Adrenal gland (tissue), 12 donors: ENCODE results near the gene ANKRD40CL. TPM values are rescaled to one million over a fixed set of nuclear protein-coding genes. Genes with fewer than 3 reads are reported as not detected.

Experiments
- DNase-seq, 7 donors: peaks; one replicate each; pipeline ENCODE4 v3.0.0-alpha.2; 2019 to 2020
- H3K27ac ChIP-seq, 5 donors: fragments of 200-600 bp; sonication (generic) in 4 of 5; 1 replicate in 3 of 5; 2 replicates in 2 of 5; pipeline versions ENCODE4 v1.5.1 to v1.8.0; 2016 to 2020; ENCODE audit warnings: mild to moderate bottlenecking in 1 of 5
- H3K27me3 ChIP-seq: fragments of 200-600 bp; 2 replicates; pipeline ENCODE4 v1.8.0; 2021
- H3K36me3 ChIP-seq, 2 donors: fragments of 200-600 bp; replicated peaks in 1 of 2; 1 replicate in 1 of 2; 2 replicates in 1 of 2; pipeline versions ENCODE4 v1.5.1 to v1.8.0; 2018 to 2022
- H3K4me1 ChIP-seq, 2 donors: fragments of 200-600 bp; replicated peaks in 1 of 2; 1 replicate in 1 of 2; 2 replicates in 1 of 2; pipeline versions ENCODE4 v1.5.1 to v1.8.0; 2018 to 2021
- H3K4me3 ChIP-seq, 4 donors: fragments of 200-600 bp; sonication (generic) in 3 of 4; one replicate each; pipeline ENCODE4 v1.5.1; 2016 to 2018
- H3K9me3 ChIP-seq, 3 donors: fragments of 200-600 bp; sonication (generic) in 1 of 3; replicated peaks in 1 of 3; 1 replicate in 2 of 3; 2 replicates in 1 of 3; pipeline versions ENCODE4 v1.5.1 to v1.8.0; 2016 to 2021
- CTCF ChIP-seq, 6 experiments: fragments of 450-650 bp in 4 of 6; fragments of 200-600 bp in 2 of 6; sonication (generic) in 1 of 6; IDR thresholded peaks; 1 replicate in 5 of 6; 2 replicates in 1 of 6; pipeline versions ENCODE4 v1.5.1 to v1.8.0; 2016 to 2021; ENCODE audit warnings: antibody characterized with exemption in 6 of 6, mild to moderate bottlenecking in 2 of 6, moderate library complexity in 1 of 6
- POLR2A ChIP-seq, 2 donors: fragments of 450-650 bp; IDR thresholded peaks; one replicate each; pipeline ENCODE4 v1.6.1; 2017; ENCODE audit warnings: antibody characterized with exemption in 2 of 2, mild to moderate bottlenecking in 2 of 2, moderate library complexity in 1 of 2
- WGBS, 4 donors: extraction: QIAGEN DNeasy Blood & Tissue Kit in 2 of 4; methylation state at CpG; one replicate each; pipeline versions ENCODE4 v1.1.5 to v1.1.7; 2013 to 2017; 5-methylcytosine and 5-hydroxymethylcytosine counted together
- intact Hi-C, 2 donors: fragments of 100-400 bp; cut with DNase I; formaldehyde crosslinking; loops; one replicate each; pipeline versions ENCODE4 v1.14.1 to v1.15.0; 2022 to 2023
- polyA plus RNA-seq, 3 donors: library from polyadenylated mRNA; stranded (reverse); fragments of 200-250 nt in 2 of 3; fragments of 350-450 nt in 1 of 3; fragmentation: Illumina TruSeq in 1 of 3; extraction: RNeasy Lipid Tissue Mini Kit (QIAGEN cat#74804) in 1 of 3; gene quantifications; one replicate each; pipeline ENCODE4 v1.2.3, GENCODE V29; 2013 to 2014
- total RNA-seq, 9 donors: library from RNA; depleted of rRNA in 4 of 9; stranded (reverse); fragments of >200 nt in 4 of 9; fragments of 120-200 nt in 1 of 9; fragmentation: NEBNext Ultra II Directional in 1 of 9; extraction: Animal tissue kit (Norgen Biotek cat#: 25700) in 1 of 9; gene quantifications; one replicate each; pipeline versions ENCODE4 v1.1.0 to v1.2.4, GENCODE V29; 2013 to 2023
- donor health status: healthy with polysubstance abuse.
- donor health status: Bipolar disorder and iron deficiency.
- donor health status: DM: yes; HTN: yes; CAD: no.
- donor health status: DM: no; HTN: no; CAD: no.
- donor health status: DM: no; HTN: no; CAD: no.
- donor health status: DM: yes; HTN: yes; CAD: no.

The ANKRD40CL gene
- total and polyA plus RNA-seq, 12 donors, result not detected

GRCh38 chr17:50787106-50787505, 19.8 kb upstream of the ANKRD40CL start:
- Histone ChIP-seq H3K27ac (no peak overlapping the region), H3K27me3 (no peaks in the 10 kb centered on the region), H3K4me3 (no peak overlapping the region), H3K36me3 (no peaks in the 10 kb centered on the region), H3K4me1 (no peaks in the 10 kb centered on the region), H3K9me3 (no peaks in the 10 kb centered on the region)
- no peak for DNase-seq
- WGBS, 4 donors, result 84 to 91% (median 88%) methylated on average over 7 of the region's 7 CpGs
- intact Hi-C loops, result no loop called here
- TF ChIP-seq POLR2A (IDR thresholded peaks at IDR 0.05) (no peak), CTCF (IDR thresholded peaks at IDR 0.05) (no peak)

GRCh38 chr17:50785946-50786570, 18.7 kb upstream of the ANKRD40CL start:
- H3K9me3 ChIP-seq, result no peaks in the 10 kb centered on the region
- H3K4me3 ChIP-seq, result no peak overlapping the region
- no peaks in the 10 kb centered on the region for H3K27me3 ChIP-seq
- 65 to 74% (median 69%) methylated on average over 9 of the region's 9 CpGs for WGBS, 4 donors
- no peak for TF ChIP-seq CTCF (IDR thresholded peaks at IDR 0.05)
- no peak for TF ChIP-seq POLR2A (IDR thresholded peaks at IDR 0.05)
- intact Hi-C loops, result no loop called here
- no peaks in the 10 kb centered on the region for H3K4me1 ChIP-seq
- peak in 2 of 7 donors; percentile 30 to 38 for DNase-seq
- no peaks in the 10 kb centered on the region for H3K36me3 ChIP-seq
- H3K27ac ChIP-seq, result no peak overlapping the region

- TF ChIP-seq POLR2A (IDR thresholded peaks at IDR 0.05) (no peak), CTCF (IDR thresholded peaks at IDR 0.05) (no peak)
- H3K9me3 ChIP-seq, result no peaks in the 10 kb centered on the region
- H3K36me3 ChIP-seq, result no peaks in the 10 kb centered on the region
- no peak overlapping the region for H3K4me3 ChIP-seq
- H3K27me3 ChIP-seq, result no peaks in the 10 kb centered on the region
- 79 to 89% (median 86%) methylated on average over 4 of the region's 4 CpGs for WGBS, 4 donors
- intact Hi-C loops, result no loop called here
- H3K27ac ChIP-seq, result no peak overlapping the region
- DNase-seq, result no peak
- H3K4me1 ChIP-seq, result no peaks in the 10 kb centered on the region
Observed at GRCh38 chr17:50785126-50785525, 17.8 kb upstream of the ANKRD40CL start.

- Histone ChIP-seq H3K36me3 (no peaks in the 10 kb centered on the region), H3K27ac (no peak overlapping the region), H3K9me3 (no peaks in the 10 kb centered on the region), H3K27me3 (no peaks in the 10 kb centered on the region), H3K4me3 (no peak overlapping the region), H3K4me1 (no peaks in the 10 kb centered on the region)
- no peak for TF ChIP-seq POLR2A (IDR thresholded peaks at IDR 0.05)
- no peak for TF ChIP-seq CTCF (IDR thresholded peaks at IDR 0.05)
- WGBS, 4 donors, result 78 to 89% (median 84%) methylated on average over 2 of the region's 2 CpGs
- no peak for DNase-seq
- intact Hi-C loops, result loop anchor here (2.0 kb wide), 2 partner anchors 57 to 59 kb away; no protein-coding TSS in a partner anchor
Observed at GRCh38 chr17:50783905-50784304, 16.6 kb upstream of the ANKRD40CL start.
